CD14-positive monocyte (primary cell): ENCODE measurements around the gene PLPP2. TPM values are rescaled to one million over a fixed set of nuclear protein-coding genes. Genes with fewer than 3 reads are reported as not detected.

ENCODE experiments used
- DNase-seq, 3 donors: peaks; one replicate each; pipeline ENCODE4 v3.0.0-alpha.2; 2011 to 2022
- H2AFZ ChIP-seq: 2 replicates; pipeline ENCODE4 v1.6.0; 2012; ENCODE audit warnings: mild to moderate bottlenecking, low read depth, low read length, inconsistent platforms; ENCODE audit not compliant: insufficient read depth, poor library complexity, severe bottlenecking
- H3K27ac ChIP-seq, 2 donors: 1 replicate in 1 of 2; 2 replicates in 1 of 2; pipeline ENCODE4 v1.5.1; 2012 to 2013; ENCODE audit warnings: low read length in 2 of 2, control low read depth in 1 of 2, inconsistent platforms in 1 of 2, low read depth in 1 of 2, mild to moderate bottlenecking in 1 of 2
- H3K27me3 ChIP-seq, 2 donors: one replicate each; pipeline versions ENCODE4 v1.6.0 to v1.6.1; 2011 to 2013; ENCODE audit warnings: low read length in 2 of 2; ENCODE audit not compliant: control insufficient read depth in 2 of 2, insufficient read depth in 2 of 2
- H3K36me3 ChIP-seq, 2 donors: replicated peaks in 1 of 2; 1 replicate in 1 of 2; 2 replicates in 1 of 2; pipeline versions ENCODE4 v1.5.1 to v1.6.1; 2012 to 2013; ENCODE audit warnings: low read length in 2 of 2, control low read depth in 1 of 2, inconsistent platforms in 1 of 2, mild to moderate bottlenecking in 1 of 2; ENCODE audit not compliant: insufficient read depth in 2 of 2, control insufficient read depth in 1 of 2
- H3K4me1 ChIP-seq, 2 donors: 1 replicate in 1 of 2; 2 replicates in 1 of 2; pipeline versions ENCODE4 v1.5.1 to v1.6.1; 2012 to 2013; ENCODE audit warnings: low read length in 2 of 2, control low read depth in 1 of 2, inconsistent platforms in 1 of 2, mild to moderate bottlenecking in 1 of 2, moderate library complexity in 1 of 2; ENCODE audit not compliant: insufficient read depth in 2 of 2, control insufficient read depth in 1 of 2
- H3K4me2 ChIP-seq: replicated peaks from 2 replicates; pipeline ENCODE3; 2012; ENCODE audit warnings: low read length, moderate library complexity, mild to moderate bottlenecking; ENCODE audit not compliant: poor library complexity, severe bottlenecking; ENCODE audit errors: extremely low read depth
- H3K4me3 ChIP-seq, 3 experiments: fragments of 200-600 bp in 1 of 3; sonication (generic) in 1 of 3; replicated peaks in 1 of 3; 1 replicate in 2 of 3; 2 replicates in 1 of 3; pipeline ENCODE4 v1.5.1; 2011 to 2013; ENCODE audit warnings: low read length in 3 of 3, mild to moderate bottlenecking in 3 of 3, control low read depth in 2 of 3, low read depth in 2 of 3, inconsistent platforms in 1 of 3, moderate library complexity in 1 of 3
- H3K79me2 ChIP-seq: 2 replicates; pipeline ENCODE4 v1.6.0; 2012; ENCODE audit warnings: mild to moderate bottlenecking, control low read depth, inconsistent platforms, low read length, moderate library complexity; ENCODE audit not compliant: insufficient read depth
- H3K9ac ChIP-seq: 2 replicates; pipeline ENCODE4 v1.6.0; 2017; ENCODE audit warnings: low read length, mild to moderate bottlenecking; ENCODE audit not compliant: insufficient read depth, poor library complexity, severe bottlenecking
- H3K9me3 ChIP-seq, 2 donors: replicated peaks in 1 of 2; 1 replicate in 1 of 2; 2 replicates in 1 of 2; pipeline versions ENCODE4 v1.5.1 to v1.6.1; 2012 to 2013; ENCODE audit warnings: low read length in 2 of 2, control low read depth in 1 of 2; ENCODE audit not compliant: control insufficient read depth in 1 of 2, insufficient read depth in 1 of 2
- H4K20me1 ChIP-seq: 2 replicates; pipeline ENCODE4 v1.6.0; 2012; ENCODE audit warnings: mild to moderate bottlenecking, low read length, control low read depth, moderate library complexity; ENCODE audit not compliant: insufficient read depth
- H3K27ac Mint-ChIP-seq, 7 donors: one replicate each; pipeline ENCODE4 v1.8.0; 2020; ENCODE audit warnings: mild to moderate bottlenecking in 7 of 7, mixed read lengths in 7 of 7, moderate library complexity in 6 of 7, inconsistent platforms in 2 of 7
- H3K27me3 Mint-ChIP-seq, 3 donors: one replicate each; pipeline ENCODE4 v1.8.0; 2021 to 2022; ENCODE audit warnings: low read depth in 3 of 3, mild to moderate bottlenecking in 3 of 3, mixed read lengths in 3 of 3, moderate library complexity in 3 of 3, inconsistent platforms in 1 of 3
- H3K36me3 Mint-ChIP-seq, 2 donors: one replicate each; pipeline ENCODE4 v1.8.0; 2020; ENCODE audit warnings: mixed read lengths in 2 of 2, inconsistent platforms in 1 of 2, mild to moderate bottlenecking in 1 of 2
- H3K4me1 Mint-ChIP-seq: one replicate; pipeline ENCODE4 v1.8.0; 2020; ENCODE audit warnings: mild to moderate bottlenecking, mixed read lengths
- H3K4me3 Mint-ChIP-seq, 2 donors: one replicate each; pipeline ENCODE4 v1.8.0; 2020; ENCODE audit warnings: mild to moderate bottlenecking in 2 of 2, mixed read lengths in 2 of 2, moderate library complexity in 1 of 2
- H3K9me3 Mint-ChIP-seq, 7 donors: one replicate each; pipeline ENCODE4 v1.8.0; 2020 to 2022; ENCODE audit warnings: mixed read lengths in 7 of 7, mild to moderate bottlenecking in 6 of 7, moderate library complexity in 6 of 7, inconsistent platforms in 2 of 7
- CTCF ChIP-seq: fragments of 200-600 bp; IDR thresholded peaks from one replicate; pipeline ENCODE4 v1.8.0; 2022; ENCODE audit warnings: antibody characterized with exemption, mild to moderate bottlenecking
- WGBS: methylation state at CpG from one replicate; pipeline ENCODE4 v1.1.5; 2013; ENCODE audit warnings: missing lambda C conversion rate; ENCODE audit not compliant: insufficient coverage; 5-methylcytosine and 5-hydroxymethylcytosine counted together
- intact Hi-C, 2 donors: fragments of 100-400 bp; cut with micrococcal nuclease; formaldehyde crosslinking; loops; one replicate each; pipeline versions ENCODE4 v1.15.0 to v1.15.1; 2023
- polyA plus RNA-seq, 3 donors: library from polyadenylated mRNA; depleted of rRNA in 1 of 3; unstranded in 2 of 3; stranded (reverse) in 1 of 3; fragments of 300-500 nt in 2 of 3; fragments of >200 nt in 1 of 3; fragmentation: Illumina TruSeq in 2 of 3; gene quantifications; 1 replicate in 2 of 3; 2 replicates in 1 of 3; pipeline ENCODE4 v1.2.3, GENCODE V29; 2012 to 2021

PLPP2 gene
- polyA plus RNA-seq, 3 donors: 0.01 TPM; not detected in 2

GRCh38 chr19:275000-275399 is 16.2 kb downstream of the PLPP2 start:
- no peak overlapping the region for H3K4me3 Mint-ChIP-seq
- H3K9me3 Mint-ChIP-seq: peaks cover 0 to 1% (median 0%) of the 10 kb centered on the region in 7 donors
- intact Hi-C loops: no loop called here
- no peak overlapping the region for H3K4me2 ChIP-seq
- no peaks in the 10 kb centered on the region for H3K9me3 ChIP-seq
- H4K20me1 ChIP-seq: no peaks in the 10 kb centered on the region
- no peak overlapping the region for H3K9ac ChIP-seq
- H3K27ac Mint-ChIP-seq: no peak overlapping the region
- no peaks in the 10 kb centered on the region for H3K4me1 ChIP-seq
- DNase-seq: no peak
- H2AFZ ChIP-seq: no peak overlapping the region
- H3K79me2 ChIP-seq: no peaks in the 10 kb centered on the region
- no peaks in the 10 kb centered on the region for H3K4me1 Mint-ChIP-seq
- no peaks in the 10 kb centered on the region for H3K36me3 ChIP-seq
- peaks cover 15 to 38% (median 27%) of the 10 kb centered on the region in 3 donors for H3K27me3 Mint-ChIP-seq
- H3K36me3 Mint-ChIP-seq: no peaks in the 10 kb centered on the region
- TF ChIP-seq CTCF: no peak
- H3K27ac ChIP-seq: no peak overlapping the region
- 93% methylated on average over 7 of the region's 9 CpGs for WGBS
- peaks cover 0 to 7% of the 10 kb centered on the region in 2 donors for H3K27me3 ChIP-seq
- no peak overlapping the region for H3K4me3 ChIP-seq

- Mint-ChIP-seq H3K27ac (no peak overlapping the region), H3K4me1 (no peaks in the 10 kb centered on the region), H3K36me3 (no peaks in the 10 kb centered on the region), H3K27me3 (peaks cover 13 to 40% (median 26%) of the 10 kb centered on the region in 3 donors), H3K9me3 (peaks cover 0 to 1% (median 0%) of the 10 kb centered on the region in 7 donors), H3K4me3 (no peak overlapping the region)
- Histone ChIP-seq H3K9ac (no peak overlapping the region), H3K27ac (no peak overlapping the region), H3K79me2 (no peaks in the 10 kb centered on the region), H2AFZ (no peak overlapping the region), H3K4me2 (no peak overlapping the region), H3K27me3 (peaks cover under 1 to 10% of the 10 kb centered on the region in 2 donors), H3K4me3 (no peak overlapping the region), H3K9me3 (no peaks in the 10 kb centered on the region), H3K4me1 (no peaks in the 10 kb centered on the region), H3K36me3 (no peaks in the 10 kb centered on the region), H4K20me1 (no peaks in the 10 kb centered on the region)
- intact Hi-C loops: no loop called here
- WGBS: 87% methylated on average over 4 of the region's 6 CpGs
- TF ChIP-seq CTCF: no peak
- DNase-seq: no peak
Observed at GRCh38 chr19:273393-273792, 17.8 kb downstream of the PLPP2 start.
